ENCODE data around the gene ZFYVE27.

The ZFYVE27 gene

DNA sequence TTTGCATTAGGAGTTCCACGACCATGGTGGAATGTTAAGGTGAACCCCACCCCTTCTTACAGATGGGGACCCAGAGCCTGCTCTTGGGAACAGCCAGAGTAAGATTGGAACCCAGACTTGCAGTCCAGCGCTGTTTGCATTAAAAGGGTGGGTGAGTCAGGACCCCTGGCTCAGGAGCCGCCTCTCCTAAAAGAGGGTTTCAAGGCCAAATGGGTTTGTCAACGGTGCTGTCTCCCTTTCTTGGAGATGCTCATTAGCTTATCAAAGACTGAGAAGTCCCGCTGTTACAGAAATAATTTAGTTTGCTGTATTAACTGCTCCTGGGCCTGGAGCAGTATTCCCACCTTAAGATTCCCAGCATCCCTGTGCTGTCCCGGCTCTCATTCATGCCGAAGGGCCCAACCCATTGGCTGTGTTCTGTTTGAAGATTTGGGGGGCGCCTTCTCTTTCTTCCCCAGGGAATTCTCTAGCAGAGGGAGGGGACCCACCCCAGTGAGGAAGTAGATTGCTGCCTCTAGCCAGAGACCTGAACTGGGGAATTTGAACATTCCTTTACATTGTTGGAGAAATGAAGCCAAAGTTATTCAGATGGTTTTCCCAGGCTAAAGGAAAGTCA, 21.6 kb upstream of the ZFYVE27 start:
- no peak for DNase-seq

DNA sequence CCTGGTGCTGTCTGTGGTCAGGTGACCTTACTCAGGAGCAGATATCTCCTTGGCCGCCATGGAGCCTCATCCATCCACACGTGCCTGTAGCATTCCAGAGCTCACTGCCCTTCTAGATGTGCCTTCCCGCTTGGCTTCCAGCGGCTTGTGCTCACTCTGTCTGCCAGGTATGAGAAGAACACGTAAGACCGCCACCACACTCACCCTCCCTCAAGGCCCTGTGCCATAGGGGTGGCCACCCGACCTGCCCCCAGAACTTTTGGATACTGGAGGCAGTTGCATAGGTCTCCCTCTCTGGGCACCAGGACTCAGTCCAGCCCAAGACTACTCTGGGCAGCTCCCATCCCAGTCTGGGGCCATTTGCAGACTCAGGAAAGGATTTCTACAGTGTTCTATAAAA, 19.3 kb upstream of the ZFYVE27 start:
- DNase-seq: no peak

DNA sequence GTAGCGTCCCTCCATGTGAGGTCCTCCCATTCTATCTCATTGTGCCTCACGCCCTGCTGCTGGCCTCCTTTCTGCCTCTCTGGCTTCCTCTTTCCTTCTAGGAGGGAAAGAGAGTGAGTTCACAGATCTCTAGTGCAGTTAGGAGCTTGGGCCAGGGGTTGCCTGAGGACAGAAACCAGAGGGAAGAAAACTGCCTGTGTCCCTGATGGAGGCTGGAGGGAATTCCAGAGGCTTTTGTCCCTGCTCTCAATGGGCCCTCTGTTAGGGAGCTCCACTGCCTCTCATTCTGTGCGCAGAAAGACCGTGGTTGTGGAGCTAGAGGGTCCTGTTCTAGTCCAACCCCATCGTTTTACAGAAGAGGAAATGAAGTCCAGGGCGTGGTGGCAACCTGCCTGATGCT, 18.8 kb upstream of the ZFYVE27 start:
- no peak for DNase-seq

DNA sequence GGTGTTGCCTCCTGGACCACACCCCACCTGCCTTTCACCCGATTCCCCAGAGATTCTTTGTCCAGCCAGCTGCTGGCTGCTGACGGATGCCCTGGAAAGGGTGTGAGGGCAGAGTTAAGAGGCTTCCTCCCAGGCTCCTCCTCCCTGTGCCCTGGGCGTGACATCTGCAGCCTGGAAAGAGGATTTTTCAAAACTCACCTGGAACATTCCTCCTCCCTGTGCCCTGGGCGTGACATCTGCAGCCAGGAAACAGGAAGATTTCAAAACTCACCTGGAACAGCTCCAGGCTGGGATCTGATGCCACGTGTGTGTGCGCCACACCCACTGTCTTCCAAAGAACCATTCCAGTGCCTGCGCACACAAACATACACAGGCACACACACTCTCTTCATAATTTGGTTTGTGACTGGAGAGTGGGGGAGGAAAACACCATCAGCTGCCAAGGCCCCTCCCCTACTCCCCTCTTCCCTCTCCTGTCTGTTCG, 18.2 kb upstream of the ZFYVE27 start:
- DNase-seq: no peak

DNA sequence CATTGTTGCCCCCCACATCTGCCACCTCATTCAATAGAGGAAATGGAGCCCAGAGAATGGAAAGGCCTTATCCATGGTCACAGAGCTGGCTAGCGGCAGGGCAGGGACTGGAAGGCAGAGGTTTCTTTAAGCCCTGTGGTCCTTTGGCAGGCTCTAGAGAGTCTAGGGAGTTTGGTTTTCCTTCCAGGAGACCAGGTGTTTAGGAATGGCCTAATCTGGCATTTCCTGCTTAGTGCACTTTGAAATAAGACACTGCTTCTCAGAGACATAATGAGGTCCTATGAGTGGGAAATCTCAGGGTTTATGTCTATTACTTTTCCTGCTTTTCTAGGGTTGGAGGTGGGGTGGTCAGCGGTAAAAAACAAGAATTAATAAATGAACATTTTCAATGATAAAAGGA, 17.3 kb upstream of the ZFYVE27 start:
- no peak for DNase-seq

DNA sequence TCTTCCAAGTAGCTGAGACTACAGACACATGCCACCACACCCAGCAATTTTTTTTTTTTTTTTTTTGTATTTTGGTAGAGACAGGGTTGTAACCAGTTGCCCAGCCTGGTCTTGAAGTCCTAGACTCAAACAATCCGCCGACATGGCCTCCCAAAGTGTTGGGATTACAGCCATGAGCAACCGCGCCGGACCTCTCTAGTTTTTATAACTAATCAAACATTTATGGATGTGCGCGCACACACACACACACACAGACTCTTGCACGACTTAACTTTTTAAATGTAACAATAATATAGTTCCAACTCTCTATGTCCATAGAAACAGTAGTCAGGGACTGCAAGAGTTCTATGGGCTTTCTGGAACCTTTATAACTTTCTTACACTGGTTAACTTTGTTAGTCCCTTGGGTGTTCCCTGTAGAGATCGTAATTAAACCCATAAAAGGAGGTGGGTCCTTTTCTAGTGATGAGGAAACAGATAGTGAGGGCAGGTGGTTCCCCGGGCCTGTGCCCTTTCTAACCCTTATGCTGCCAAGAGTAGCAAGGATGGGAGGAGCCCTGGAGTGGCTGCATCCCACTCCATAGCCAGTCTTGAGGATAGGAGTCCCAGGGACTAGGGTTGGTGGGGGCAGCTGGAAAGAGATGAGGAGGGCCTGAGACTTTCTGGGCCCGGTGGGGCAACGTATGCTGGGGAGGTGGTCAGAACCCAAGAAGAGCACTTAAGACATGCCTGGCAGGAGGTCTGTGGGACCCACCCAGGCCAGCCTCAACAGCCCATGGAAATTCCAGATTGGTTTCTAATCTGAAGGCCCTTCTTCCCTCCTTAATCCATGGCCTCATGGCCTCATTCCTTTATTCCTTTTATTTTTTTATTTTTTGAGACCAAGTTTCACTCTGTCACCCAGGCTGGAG, 14.8 kb upstream of the ZFYVE27 start:
- DNase-seq: no peak

DNA sequence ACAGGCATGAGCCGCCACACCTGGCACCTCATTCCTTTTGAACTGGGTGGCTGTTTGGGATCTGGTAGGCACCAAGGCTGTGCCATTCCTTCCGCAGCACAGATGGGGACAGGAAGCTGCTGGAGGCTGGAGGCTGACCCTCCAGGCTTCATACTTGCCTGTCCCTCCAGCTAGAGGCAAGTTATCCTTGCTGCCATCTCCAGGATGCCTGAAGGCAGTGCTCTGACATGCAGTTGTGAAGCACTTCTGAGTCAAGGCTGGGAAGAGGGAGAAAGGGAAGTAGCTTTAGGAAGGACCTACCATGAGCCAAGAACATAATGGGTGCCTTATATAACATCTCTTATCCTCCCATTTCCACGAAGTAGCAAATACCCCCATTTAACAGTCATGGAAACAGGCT, 13.9 kb upstream of the ZFYVE27 start:
- DNase-seq: no peak

DNA sequence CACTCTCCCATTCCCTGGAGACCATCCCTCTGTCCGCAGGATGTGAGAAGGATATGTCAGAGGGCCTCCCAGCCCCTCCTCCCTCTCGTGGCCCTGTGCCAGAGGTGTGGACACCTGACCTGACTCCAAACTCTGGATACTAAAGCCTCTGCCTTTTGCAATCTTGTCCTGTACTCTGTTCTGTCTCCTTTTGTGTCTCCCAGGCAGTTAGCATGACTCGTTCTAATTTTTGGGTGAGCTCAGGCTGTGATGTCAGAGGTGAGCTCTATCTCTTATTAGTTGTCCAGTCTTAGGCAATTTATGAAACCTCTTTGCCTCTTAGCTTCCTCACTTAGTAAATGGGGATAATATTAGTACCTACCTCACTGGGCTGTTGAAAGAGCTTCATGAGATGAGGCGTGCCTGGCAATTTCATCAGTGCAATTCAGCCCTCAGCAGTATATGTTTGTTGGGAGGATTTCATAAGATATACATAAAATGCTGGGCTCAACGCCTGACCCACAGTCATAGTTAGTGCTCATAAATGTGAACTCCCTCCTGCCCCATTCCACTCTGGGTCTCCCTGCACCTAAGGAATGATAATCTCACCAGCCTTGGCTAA, 12.5 kb upstream of the ZFYVE27 start:
- DNase-seq: no peak

DNA sequence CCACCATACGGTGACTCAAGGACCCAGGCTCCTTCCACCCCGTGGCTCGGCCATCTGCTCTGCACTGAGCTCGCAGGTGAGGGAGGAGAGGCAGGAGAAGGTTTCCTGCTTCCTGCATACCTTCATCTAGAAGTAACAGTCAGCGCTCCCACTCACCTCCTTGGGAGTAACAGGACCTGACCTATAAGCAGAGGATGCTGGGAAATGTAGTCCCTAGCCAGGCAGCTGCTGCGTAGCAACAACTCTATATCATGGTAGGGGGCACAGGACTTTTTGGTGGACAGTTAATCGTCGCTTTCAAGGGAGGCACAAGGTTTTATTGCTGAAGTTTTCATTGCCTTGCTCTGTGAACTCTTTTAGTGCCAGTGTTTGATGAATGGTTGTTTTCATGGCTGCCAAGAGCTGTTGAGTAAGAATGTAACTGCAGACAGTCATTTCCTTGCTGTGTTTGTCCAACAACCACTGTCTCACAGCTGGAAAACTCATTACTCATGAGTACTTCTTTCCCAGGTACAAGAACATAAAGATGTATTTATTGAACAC, 10.2 kb upstream of the ZFYVE27 start:
- DNase-seq: peak; percentile 59

DNA sequence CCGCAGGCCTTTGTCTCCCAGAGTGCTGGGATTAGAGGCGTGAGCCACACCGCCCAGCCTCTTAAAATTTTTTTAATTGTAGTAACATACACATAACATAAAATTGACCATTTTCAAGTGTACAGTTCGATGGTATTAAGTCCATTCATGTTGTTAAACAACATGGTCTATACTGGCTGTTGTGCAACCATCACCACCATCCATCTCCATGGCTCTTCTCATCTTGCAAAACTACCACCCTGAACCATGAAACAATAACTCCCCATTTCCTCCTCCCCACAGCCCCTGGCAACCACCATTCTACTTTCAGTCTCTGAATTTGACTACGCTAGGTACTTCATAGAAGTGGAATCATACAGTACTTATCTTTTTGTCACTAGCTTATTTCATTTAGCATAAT, 7.9 kb upstream of the ZFYVE27 start:
- DNase-seq: no peak

DNA sequence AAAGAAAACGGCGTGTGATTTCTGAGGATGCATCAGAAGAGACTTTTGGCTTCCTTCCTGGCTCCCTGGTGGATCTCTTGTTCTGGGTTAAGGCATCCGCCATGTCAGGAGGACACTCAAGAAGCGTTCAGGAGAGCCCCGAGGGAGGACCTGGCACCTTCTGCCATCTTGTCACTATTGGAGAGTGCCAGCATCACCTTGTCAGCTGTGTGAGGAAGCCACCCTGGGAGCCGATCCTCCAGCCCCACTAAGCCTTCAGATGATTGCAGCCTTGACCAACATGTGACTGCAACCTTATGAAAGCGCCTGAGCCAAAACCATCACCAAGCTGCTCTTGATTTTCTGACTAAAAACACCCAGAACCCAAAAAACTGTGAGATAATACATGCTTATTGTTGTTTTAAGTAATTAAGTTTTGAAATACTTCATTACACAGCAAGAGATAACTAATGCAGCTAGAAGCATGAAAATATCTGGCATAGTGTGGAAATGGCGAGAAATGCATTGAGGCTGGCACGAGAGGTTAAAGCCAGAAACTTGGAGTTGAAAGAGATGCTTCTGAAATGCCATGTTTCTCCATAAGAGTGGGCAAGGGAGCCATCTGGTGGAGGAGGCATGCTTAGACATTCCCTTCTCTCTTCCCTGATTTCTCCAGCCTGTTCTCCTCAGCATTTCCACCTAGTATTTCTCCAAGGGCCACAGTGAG, 5.4 kb upstream of the ZFYVE27 start:
- peak; percentile 78 for DNase-seq

DNA sequence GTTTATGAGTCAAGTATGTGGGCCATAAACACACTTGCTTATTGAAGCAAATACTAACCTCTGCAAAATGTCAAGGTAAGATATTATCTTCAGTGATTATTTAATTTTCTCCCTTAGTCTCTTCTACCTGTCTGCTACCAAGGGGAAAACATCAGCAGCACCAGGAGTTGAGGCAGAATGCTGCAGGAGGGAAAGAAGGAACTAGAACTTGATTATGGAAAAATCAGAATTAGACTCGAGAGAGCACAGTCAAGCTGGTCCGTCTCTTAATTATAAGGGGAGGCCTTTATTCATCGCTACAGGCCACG, 4.9 kb upstream of the ZFYVE27 start:
- DNase-seq: no peak

DNA sequence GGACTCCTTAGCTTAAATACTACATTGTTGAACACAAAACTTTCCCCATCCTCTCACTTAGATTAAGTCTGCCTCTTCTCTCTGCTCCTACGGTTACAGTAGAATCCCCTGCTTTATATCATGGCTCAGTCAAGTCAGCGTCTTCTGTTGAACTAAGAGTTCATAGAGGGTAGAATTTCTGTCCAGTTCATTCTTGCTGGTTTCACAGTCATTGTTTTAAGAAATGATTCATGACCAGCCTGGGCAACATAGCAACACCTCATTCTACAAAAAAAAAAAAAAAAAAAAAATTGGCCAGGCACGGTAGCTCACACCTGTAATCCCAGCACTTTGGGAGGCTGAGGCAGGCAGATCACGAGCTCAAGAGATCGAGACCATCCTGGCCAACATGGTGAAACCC, 3.7 kb upstream of the ZFYVE27 start:
- DNase-seq: no peak

DNA sequence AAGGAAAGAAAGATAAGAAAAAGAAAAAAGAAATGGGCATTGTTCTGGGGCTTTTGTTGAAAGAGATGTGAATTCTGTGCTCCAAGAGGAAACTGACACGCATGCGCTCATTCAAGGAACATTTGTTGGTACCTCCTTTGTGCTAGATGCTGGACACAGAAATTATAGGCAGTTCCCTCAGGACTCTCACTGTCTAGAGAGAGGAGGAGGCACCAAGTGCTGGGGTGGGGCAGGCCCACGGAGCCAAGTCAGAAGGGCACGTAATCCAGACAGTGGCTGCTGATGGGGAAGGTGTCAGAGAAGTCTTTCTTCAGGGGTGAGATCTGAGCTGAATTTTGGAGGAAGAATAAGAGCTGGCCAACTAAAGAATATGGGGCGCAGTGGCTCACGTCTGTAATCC, 2.9 kb upstream of the ZFYVE27 start:
- DNase-seq: no peak

DNA sequence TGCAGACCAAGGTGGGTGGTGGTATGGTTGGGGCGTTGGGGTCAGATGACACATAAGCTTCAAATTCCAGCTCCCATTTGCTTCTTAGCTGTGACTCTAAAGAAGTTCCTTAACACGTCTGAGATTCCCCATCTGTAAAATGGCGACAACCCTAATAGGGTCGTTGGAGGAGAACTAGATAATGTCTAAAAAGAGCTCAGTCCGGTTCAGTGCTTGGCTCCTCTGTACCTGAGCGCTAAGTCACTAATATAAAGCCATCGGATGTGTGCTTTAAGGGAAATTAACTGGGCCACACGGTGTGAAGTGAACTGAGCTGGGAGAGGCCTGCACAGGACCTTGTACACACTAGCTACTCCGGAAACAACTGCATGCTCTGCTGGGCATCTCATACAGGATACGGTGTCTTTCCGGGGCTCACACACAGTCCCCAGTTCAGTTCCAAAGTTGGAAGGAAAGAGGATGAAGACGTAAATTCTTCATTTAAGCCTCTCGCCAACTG, 476 bp upstream of the ZFYVE27 start:
- DNase-seq: no peak

DNA sequence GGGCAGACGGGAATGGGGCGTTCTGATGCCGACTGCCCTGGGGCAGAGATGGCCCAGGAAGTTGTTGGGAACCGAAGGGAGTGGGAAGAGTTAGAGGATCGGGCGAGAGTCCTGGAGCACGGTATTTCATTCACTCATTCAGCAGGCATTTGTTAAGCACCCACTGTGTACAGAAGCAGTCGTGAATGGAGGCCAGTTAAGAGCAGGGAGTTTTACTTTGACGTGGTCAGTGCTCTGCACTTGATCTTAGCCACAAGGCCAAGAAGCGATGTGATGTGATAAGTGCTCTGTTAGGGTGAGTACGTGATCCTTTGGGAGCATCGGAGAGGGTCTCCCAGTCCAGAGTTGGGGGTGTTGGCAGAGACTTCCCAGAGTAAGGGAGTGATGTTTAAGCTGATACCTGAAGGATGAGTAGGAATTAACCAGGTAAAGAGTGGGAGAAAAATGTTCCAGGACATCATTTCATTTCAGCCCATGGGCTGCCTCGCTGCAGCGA, 890 bp downstream of the ZFYVE27 start:
- no peak for DNase-seq

DNA sequence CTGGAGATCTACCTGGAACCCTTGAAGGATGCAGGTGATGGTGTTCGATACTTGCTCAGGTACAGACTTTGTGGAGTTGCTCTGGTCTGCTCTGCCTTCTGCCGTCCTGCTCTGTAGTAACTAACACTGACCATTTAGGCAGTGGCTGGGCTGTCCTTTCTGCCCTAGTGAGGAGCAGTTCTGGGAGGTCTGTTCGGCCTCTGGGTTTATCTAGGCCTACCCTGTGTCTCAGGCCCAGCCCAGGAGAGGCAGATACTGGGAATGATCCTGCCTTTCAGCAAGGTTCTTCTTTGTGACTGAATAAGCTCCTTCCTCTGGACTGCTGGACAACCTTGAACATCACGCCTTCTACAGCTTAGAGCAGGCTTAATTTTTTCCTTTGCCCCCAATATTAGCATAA, 1.7 kb downstream of the ZFYVE27 start:
- DNase-seq: no peak

DNA sequence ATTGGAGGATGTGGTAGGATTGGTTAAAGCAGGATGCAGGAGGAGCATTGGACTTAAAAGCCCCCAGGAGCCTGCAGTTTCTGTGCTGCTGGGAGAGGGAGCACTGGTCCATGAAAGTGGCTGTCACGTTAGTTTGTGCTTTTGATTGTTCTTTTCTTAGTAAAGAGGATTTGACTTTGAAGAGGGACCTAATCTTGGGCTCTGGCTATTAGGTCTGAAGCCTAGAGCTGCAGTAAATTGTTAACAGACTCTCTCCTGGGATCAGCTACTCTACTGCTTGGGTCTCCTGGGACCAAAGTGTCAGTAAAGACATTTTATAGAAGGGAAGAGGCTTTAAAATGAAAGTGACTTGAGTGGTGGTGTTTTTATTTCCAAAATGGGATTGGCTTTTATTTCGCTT, 3.7 kb downstream of the ZFYVE27 start:
- DNase-seq: no peak

DNA sequence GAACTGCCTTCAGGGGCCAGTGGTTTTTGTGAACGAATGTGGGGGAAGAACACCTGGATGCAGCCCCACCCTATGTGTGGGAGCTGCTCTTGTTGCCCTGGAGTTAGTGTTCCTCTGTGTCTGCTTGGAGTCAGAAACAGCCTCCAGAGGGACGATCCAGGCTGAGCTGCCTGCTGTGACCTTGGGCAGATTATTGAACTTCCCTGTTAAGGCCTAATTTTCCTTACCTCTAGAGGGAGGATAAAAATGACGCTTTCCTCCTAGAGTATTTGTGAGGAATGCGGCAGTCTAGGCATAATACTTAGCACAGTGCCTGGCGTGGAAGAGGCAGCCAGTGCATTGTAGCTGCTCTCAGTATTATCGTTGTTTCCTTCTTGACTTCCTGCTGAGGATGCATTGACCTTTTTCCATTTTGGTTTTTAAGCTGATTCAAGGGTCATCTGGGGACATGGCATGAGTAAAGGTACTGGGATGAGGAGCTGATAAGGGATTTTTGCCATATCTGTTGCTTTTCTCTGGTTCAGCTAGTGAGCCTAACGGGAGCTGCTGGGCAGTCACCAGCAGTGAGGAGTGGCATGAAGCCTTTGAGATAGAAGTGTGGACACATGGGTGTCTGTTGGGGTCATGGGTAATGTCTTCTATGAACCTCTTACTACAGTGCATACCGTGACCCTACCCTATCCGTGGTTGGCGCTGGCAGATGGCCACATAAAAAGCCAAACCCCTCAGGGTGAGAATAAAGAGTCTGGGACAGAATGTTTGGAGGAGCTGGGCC, 6.4 kb downstream of the ZFYVE27 start:
- DNase-seq: no peak

DNA sequence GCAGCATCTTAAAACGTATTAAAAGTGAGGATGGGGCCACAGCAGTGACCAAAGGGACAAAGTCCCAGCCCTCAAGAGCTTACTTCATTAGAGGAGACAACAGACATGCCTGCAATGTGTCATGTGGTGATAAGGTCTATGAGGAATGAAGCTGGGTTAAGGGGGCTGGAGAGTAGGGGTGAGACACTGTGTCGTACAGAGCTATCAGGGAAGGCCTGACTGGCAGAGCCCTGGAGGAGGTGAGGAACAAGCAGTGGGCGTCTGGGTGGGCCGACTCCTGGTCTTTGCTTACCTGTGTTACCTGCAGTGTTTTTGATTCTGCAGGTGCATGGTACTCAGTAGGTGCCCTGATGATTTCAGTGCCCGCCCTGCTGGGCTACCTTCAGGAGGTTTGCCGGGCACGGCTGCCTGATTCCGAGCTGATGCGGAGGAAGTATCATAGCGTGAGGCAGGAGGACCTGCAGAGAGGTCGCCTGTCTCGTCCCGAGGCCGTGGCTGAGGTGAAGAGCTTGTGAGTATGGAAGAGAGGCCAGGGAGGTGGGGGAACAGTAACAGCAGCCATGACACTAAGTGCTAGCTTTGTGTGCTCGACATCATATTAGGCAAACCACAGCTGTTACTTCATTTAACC, 7.6 kb downstream of the ZFYVE27 start:
- DNase-seq: no peak

DNA sequence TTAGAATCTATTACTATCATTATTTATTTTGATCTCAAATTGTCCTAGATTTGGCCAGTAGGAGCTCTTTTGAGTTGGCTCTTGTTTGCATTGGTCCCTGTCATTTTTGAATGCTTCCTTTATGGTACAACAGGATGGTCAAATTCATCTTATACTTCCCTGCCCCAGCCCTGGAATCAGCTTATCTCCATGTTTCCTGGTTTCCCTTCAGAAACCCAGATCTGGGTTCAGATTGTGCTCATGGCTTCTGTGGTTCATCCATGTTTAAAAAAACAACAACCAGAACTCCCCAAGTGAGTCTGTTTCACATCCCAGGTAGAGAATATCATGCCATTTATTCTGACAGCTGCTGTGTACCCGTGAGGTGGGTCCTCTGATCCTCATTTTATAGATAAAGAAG, 10.6 kb downstream of the ZFYVE27 start:
- no peak for DNase-seq

DNA sequence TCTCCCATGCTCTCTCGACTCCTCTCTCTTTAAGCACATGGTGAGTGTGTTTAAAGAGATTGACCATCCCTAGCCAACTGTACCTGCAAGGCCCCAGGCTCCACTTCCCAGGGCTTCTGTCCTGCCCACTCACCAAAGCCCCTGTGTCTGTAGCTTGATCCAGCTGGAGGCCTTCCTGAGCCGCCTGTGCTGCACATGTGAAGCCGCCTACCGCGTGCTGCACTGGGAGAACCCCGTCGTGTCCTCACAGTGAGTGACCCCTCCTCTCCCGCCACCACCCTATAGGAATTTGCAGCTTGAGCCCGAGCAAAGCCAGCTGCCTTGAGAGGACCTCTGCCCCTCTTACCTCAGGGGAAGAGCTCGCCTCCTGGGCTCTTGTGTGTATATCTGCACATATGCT, 11.2 kb downstream of the ZFYVE27 start:
- no peak for DNase-seq
